IMR-90 (cell line): Measurements from ENCODE around the gene PLEK2. TPM values are rescaled to one million over a fixed set of nuclear protein-coding genes. Genes with fewer than 3 reads are reported as not detected.

Source experiments
- ATAC-seq: fragments of 200-7000 bp; cut with Tn5 transposase; 2 replicates; pipeline ENCODE4 v1.9.1; 2020; ENCODE audit warnings: low read depth, mild to moderate bottlenecking, moderate library complexity
- BruUV-seq: library from RNA; stranded (reverse); fragments of 400-500 nt; replicated peaks from 2 replicates; lab custom pipeline; 2021; lab: Mats Ljungman, UMichigan
- CTCF ChIA-PET: fragments of 300-600 bp; formaldehyde crosslinking; extraction: SDS; loops from one replicate; lab custom pipeline; 2021; ENCODE audit warnings: antibody characterized with exemption; lab: Yijun Ruan, JAX
- POLR2A ChIA-PET: fragments of 300-600 bp; sonication (Branson Sonifier 250); formaldehyde crosslinking; loops from one replicate; lab custom pipeline; 2022; ENCODE audit warnings: antibody characterized with exemption; ENCODE audit not compliant: unreplicated experiment; lab: Charles Lee
- DNase-seq: peaks from one replicate; pipeline ENCODE4 v3.0.0; 2013
- H2AFZ ChIP-seq: replicated peaks from 2 replicates; pipeline ENCODE3; 2013; ENCODE audit warnings: low read length, mild to moderate bottlenecking; ENCODE audit not compliant: poor library complexity
- H2AK5ac ChIP-seq: 2 replicates; pipeline ENCODE4 v1.6.1; 2013; ENCODE audit warnings: low read depth, low read length, inconsistent platforms
- H2AK9ac ChIP-seq: replicated peaks from 2 replicates; pipeline ENCODE3; 2013; ENCODE audit warnings: mild to moderate bottlenecking, low read depth, low read length, moderate library complexity; ENCODE audit not compliant: poor library complexity
- H2BK120ac ChIP-seq: 2 replicates; pipeline ENCODE4 v1.6.1; 2013; ENCODE audit warnings: low read depth, low read length, inconsistent platforms
- H2BK15ac ChIP-seq: 3 replicates; pipeline ENCODE4 v1.6.1; 2013; ENCODE audit warnings: low read depth, low read length, inconsistent platforms
- H2BK20ac ChIP-seq: 2 replicates; pipeline ENCODE4 v1.6.1; 2013; ENCODE audit warnings: low read depth, mild to moderate bottlenecking, inconsistent platforms, low read length, moderate library complexity
- H2BK5ac ChIP-seq: 2 replicates; pipeline ENCODE4 v1.6.1; 2013; ENCODE audit warnings: mild to moderate bottlenecking, low read depth, low read length, inconsistent platforms; ENCODE audit not compliant: poor library complexity, severe bottlenecking
- H3K14ac ChIP-seq: replicated peaks from 2 replicates; pipeline ENCODE4 v1.6.1; 2013; ENCODE audit warnings: low read depth, low read length, inconsistent platforms
- H3K18ac ChIP-seq: 2 replicates; pipeline ENCODE4 v1.6.1; 2013; ENCODE audit warnings: low read depth, low read length, control low read depth
- H3K23ac ChIP-seq: 2 replicates; pipeline ENCODE4 v1.6.1; 2013; ENCODE audit warnings: low read depth, low read length, inconsistent platforms
- H3K27ac ChIP-seq: 2 replicates; pipeline ENCODE4 v1.5.1; 2013; ENCODE audit warnings: mild to moderate bottlenecking, control low read depth, low read length; ENCODE audit not compliant: insufficient read depth
- H3K27me3 ChIP-seq: 2 replicates; pipeline ENCODE4 v1.6.1; 2013; ENCODE audit warnings: low read length; ENCODE audit not compliant: control insufficient read depth, insufficient read depth
- H3K36me3 ChIP-seq: 2 replicates; pipeline ENCODE4 v1.6.1; 2013; ENCODE audit warnings: low read length, mixed read lengths; ENCODE audit not compliant: control insufficient read depth, insufficient read depth
- H3K4ac ChIP-seq: 2 replicates; pipeline ENCODE4 v1.6.1; 2013; ENCODE audit warnings: low read depth, low read length, inconsistent platforms
- H3K4me1 ChIP-seq: 2 replicates; pipeline ENCODE4 v1.6.1; 2013; ENCODE audit warnings: low read length, mixed read lengths; ENCODE audit not compliant: control insufficient read depth, insufficient read depth
- H3K4me2 ChIP-seq: 2 replicates; pipeline ENCODE4 v1.6.1; 2013; ENCODE audit warnings: low read depth, mild to moderate bottlenecking, control low read depth, low read length, moderate library complexity
- H3K4me3 ChIP-seq: 2 replicates; pipeline ENCODE4 v1.5.1; 2013; ENCODE audit warnings: low read depth, mild to moderate bottlenecking, control low read depth, low read length, moderate library complexity; ENCODE audit not compliant: insufficient read depth
- H3K56ac ChIP-seq: 2 replicates; pipeline ENCODE4 v1.6.1; 2013; ENCODE audit warnings: low read length, inconsistent platforms; ENCODE audit not compliant: insufficient read depth; ENCODE audit errors: extremely low read depth
- H3K79me1 ChIP-seq, 2 experiments: 2 replicates each; pipeline ENCODE4 v1.6.1; 2013; ENCODE audit warnings: low read length in 2 of 2, inconsistent platforms in 1 of 2, low read depth in 1 of 2
- H3K9ac ChIP-seq: 2 replicates; pipeline ENCODE4 v1.6.1; 2013; ENCODE audit warnings: low read depth, low read length, control low read depth
- H3K9me1 ChIP-seq: 2 replicates; pipeline ENCODE4 v1.6.1; 2013; ENCODE audit warnings: low read length, inconsistent platforms; ENCODE audit not compliant: insufficient read depth
- H3K9me3 ChIP-seq: 2 replicates; pipeline ENCODE4 v1.6.1; 2013; ENCODE audit warnings: low read length; ENCODE audit not compliant: control insufficient read depth, insufficient read depth
- H4K20me1 ChIP-seq: 2 replicates; pipeline ENCODE4 v1.6.1; 2013; ENCODE audit warnings: low read length, inconsistent platforms; ENCODE audit not compliant: insufficient read depth
- H4K5ac ChIP-seq: 2 replicates; pipeline ENCODE4 v1.6.1; 2013; ENCODE audit warnings: mild to moderate bottlenecking, low read depth, low read length, control low read depth
- H4K8ac ChIP-seq, 2 experiments: 2 replicates each; pipeline ENCODE4 v1.6.1; 2013; ENCODE audit warnings: low read depth in 2 of 2, low read length in 2 of 2, control low read depth in 1 of 2, inconsistent platforms in 1 of 2
- H4K91ac ChIP-seq: 2 replicates; pipeline ENCODE4 v1.6.1; 2013; ENCODE audit warnings: low read depth, low read length, inconsistent platforms; ENCODE audit not compliant: insufficient read depth
- BHLHE40 ChIP-seq: fragments of 150-350 bp; IDR thresholded peaks from 2 replicates; pipeline ENCODE4 v1.6.1; 2016; ENCODE audit warnings: mild to moderate bottlenecking, low read depth, low read length
- CEBPB ChIP-seq: IDR thresholded peaks from 2 replicates; pipeline ENCODE4 v1.6.1; 2012; ENCODE audit warnings: low read depth, low read length, improper control_type of control experiment
- CHD1 ChIP-seq: IDR thresholded peaks from 2 replicates; pipeline ENCODE4 v1.6.1; 2012; ENCODE audit warnings: low read depth, low read length, improper control_type of control experiment
- NFE2L2 ChIP-seq: fragments of 150-350 bp; IDR thresholded peaks from 2 replicates; pipeline ENCODE4 v1.6.1; 2016; ENCODE audit warnings: low read depth, mild to moderate bottlenecking, low read length
- RAD21 ChIP-seq: IDR thresholded peaks from 2 replicates; pipeline ENCODE4 v1.6.1; 2012; ENCODE audit warnings: low read length, improper control_type of control experiment
- RFX5 ChIP-seq: IDR thresholded peaks from 2 replicates; pipeline ENCODE4 v1.8.0; 2012; ENCODE audit warnings: low read depth, mild to moderate bottlenecking, low read length, moderate library complexity
- SMC3 ChIP-seq: fragments of 150-350 bp; IDR thresholded peaks from 2 replicates; pipeline ENCODE4 v1.6.1; 2016; ENCODE audit warnings: low read depth, mild to moderate bottlenecking, antibody characterized with exemption, low read length, moderate library complexity
- WGBS, 2 experiments: methylation state at CpG; one replicate each; pipeline versions ENCODE4 v1.1.5 to v1.1.7; 2013; ENCODE audit warnings: missing lambda C conversion rate in 2 of 2; ENCODE audit not compliant: insufficient read length in 1 of 2; ENCODE audit errors: extremely low coverage in 2 of 2; 5-methylcytosine and 5-hydroxymethylcytosine counted together
- dilution Hi-C: fragments of 300-500 bp; cut with HindIII; formaldehyde crosslinking; loops from one replicate; pipeline ENCODE4 v1.14.3; 2018; ENCODE audit warnings: low sequenced_read_pairs; ENCODE audit not compliant: unreplicated experiment
- in situ Hi-C: fragments of 300-500 bp; cut with MboI; formaldehyde crosslinking; loops from 3 replicates; pipeline ENCODE4 v1.14.3; 2019; ENCODE audit warnings: low sequenced_read_pairs, inconsistent platforms, mixed read lengths
- intact Hi-C: fragments of 100-400 bp; cut with micrococcal nuclease; formaldehyde crosslinking; loops from 2 replicates; pipeline ENCODE4 v1.10.0; 2022
- polyA plus RNA-seq, 3 experiments: library from polyadenylated mRNA; depleted of rRNA; stranded (reverse); fragments of >200 nt; gene quantifications; 2 replicates each; pipeline ENCODE4 v1.2.3, GENCODE V29; 2012; ENCODE audit warnings: low replicate concordance in 1 of 3
- total RNA-seq: library from RNA; depleted of rRNA; stranded (reverse); fragments of >200 nt; gene quantifications from 2 replicates; pipeline ENCODE4 v1.2.3, GENCODE V29; 2012
- TF ChIP-seq, protein P1 (sequence below): fragments of 150-350 bp; IDR thresholded peaks from 2 replicates; pipeline ENCODE4 v1.6.1; 2016; ENCODE audit warnings: low read depth, mild to moderate bottlenecking, low read length, moderate library complexity, borderline replicate concordance

The PLEK2 gene
- total and polyA plus RNA-seq, 2 of the 4 experiments (the other 2 are of a cell fraction), result 1.7 to 2.5 TPM

GRCh38 chr14:67411370-67411769 lies 595 bp downstream of the PLEK2 start:
- intact Hi-C loops (no loop called here), dilution Hi-C loops (no loop called here), in situ Hi-C loops (no loop called here)
- Histone ChIP-seq H3K4me2 (peak overlapping the region; percentile 38; the same call in 1 of the 2 replicates), H3K36me3 (no peaks in the 10 kb centered on the region), H3K9ac (no peak overlapping the region), H3K18ac (no peak overlapping the region), H3K23ac (0 out of 2 replicates have a peak overlapping the region, but pooled peaks have one; percentile 75), H3K14ac (no peak overlapping the region), H3K79me1 (no peaks in the 10 kb centered on the region), H3K4me3 (no peak overlapping the region), H2AK5ac (no peak overlapping the region; the same call in 1 of the 2 replicates), H2BK15ac (no peak overlapping the region; the same call in 2 of the 3 replicates), H2AK9ac (no peak overlapping the region), H3K27me3 (no peaks in the 10 kb centered on the region), H3K9me3 (no peaks in the 10 kb centered on the region), H3K27ac (no peak overlapping the region), H3K56ac (no peak overlapping the region), H4K8ac (no peak overlapping the region), H3K4me1 (peaks cover 5% of the 10 kb centered on the region), H4K5ac (no peak overlapping the region), H3K9me1 (peaks cover 8% of the 10 kb centered on the region; the same call in 1 of the 2 replicates), H4K20me1 (no peaks in the 10 kb centered on the region), H4K91ac (no peak overlapping the region), H2BK20ac (peak overlapping the region; percentile 16; the same call in 1 of the 2 replicates), H2BK5ac (no peak overlapping the region), H3K4ac (peak overlapping the region; percentile 27; the same call in 1 of the 2 replicates), H2AFZ (peak overlapping the region; percentile 92), H2BK120ac (no peak overlapping the region; the same call in 1 of the 2 replicates)
- DNase-seq (no peak), ATAC-seq (no peak)
- CTCF ChIA-PET, result no interaction called here
- no TSS peak for BruUV-seq
- TF ChIP-seq SMC3, result no peak
- TF ChIP-seq RAD21, result no peak
- no peak for TF ChIP-seq BHLHE40
- no peak for TF ChIP-seq CHD1
- no peak for TF ChIP-seq NFE2L2
- no peak for TF ChIP-seq RFX5
- TF ChIP-seq CEBPB, result no peak
- TF ChIP-seq, protein P1, sequence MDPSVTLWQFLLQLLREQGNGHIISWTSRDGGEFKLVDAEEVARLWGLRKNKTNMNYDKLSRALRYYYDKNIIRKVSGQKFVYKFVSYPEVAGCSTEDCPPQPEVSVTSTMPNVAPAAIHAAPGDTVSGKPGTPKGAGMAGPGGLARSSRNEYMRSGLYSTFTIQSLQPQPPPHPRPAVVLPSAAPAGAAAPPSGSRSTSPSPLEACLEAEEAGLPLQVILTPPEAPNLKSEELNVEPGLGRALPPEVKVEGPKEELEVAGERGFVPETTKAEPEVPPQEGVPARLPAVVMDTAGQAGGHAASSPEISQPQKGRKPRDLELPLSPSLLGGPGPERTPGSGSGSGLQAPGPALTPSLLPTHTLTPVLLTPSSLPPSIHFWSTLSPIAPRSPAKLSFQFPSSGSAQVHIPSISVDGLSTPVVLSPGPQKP, result no peak
- POLR2A ChIA-PET, result no interaction called here
- WGBS, 2 experiments, result no CpG with 5 or more reads among the region's 8 CpGs
